Natural killer cell (primary cell): ENCODE measurements around the gene PYGM. TPM values are rescaled to one million over a fixed set of nuclear protein-coding genes. Genes with fewer than 3 reads are reported as not detected.

Experiments used
- ATAC-seq, 3 donors: fragments of 150-1000 bp in 2 of 3; fragments of 200-7000 bp in 1 of 3; cut with Tn5 transposase; 1 replicate in 1 of 3; 2 replicates in 2 of 3; pipeline ENCODE4 v1.10.0; 2021; ENCODE audit warnings: mild to moderate bottlenecking in 2 of 3, moderate library complexity in 2 of 3
- DNase-seq, 2 donors: peaks; one replicate each; pipeline versions ENCODE4 v3.0.0 to v3.0.0-alpha.2; 2013 to 2021; ENCODE audit warnings: mixed read lengths in 1 of 2
- H3K27ac ChIP-seq: one replicate; pipeline ENCODE4 v1.5.1; 2013; ENCODE audit warnings: mild to moderate bottlenecking, low read length
- H3K27me3 ChIP-seq: one replicate; pipeline ENCODE4 v1.6.1; 2013; ENCODE audit warnings: low read length; ENCODE audit not compliant: control insufficient read depth, insufficient read depth
- H3K36me3 ChIP-seq: one replicate; pipeline ENCODE4 v1.6.1; 2013; ENCODE audit warnings: low read length; ENCODE audit not compliant: control insufficient read depth, insufficient read depth
- H3K4me1 ChIP-seq: one replicate; pipeline ENCODE4 v1.6.1; 2013; ENCODE audit warnings: low read length; ENCODE audit not compliant: control insufficient read depth, insufficient read depth
- H3K4me3 ChIP-seq: one replicate; pipeline ENCODE4 v1.5.1; 2013; ENCODE audit warnings: low read length
- H3K9me3 ChIP-seq: one replicate; pipeline ENCODE4 v1.6.1; 2013; ENCODE audit warnings: low read length; ENCODE audit not compliant: control insufficient read depth, insufficient read depth
- H3K27ac Mint-ChIP-seq, 2 donors: one replicate each; pipeline ENCODE4 v1.8.0; 2022; ENCODE audit warnings: mild to moderate bottlenecking in 2 of 2, mixed read lengths in 2 of 2, moderate library complexity in 1 of 2
- H3K27me3 Mint-ChIP-seq, 2 donors: one replicate each; pipeline ENCODE4 v1.8.0; 2022; ENCODE audit warnings: low read depth in 2 of 2, mixed read lengths in 2 of 2
- H3K36me3 Mint-ChIP-seq: one replicate; pipeline ENCODE4 v1.8.0; 2022; ENCODE audit warnings: mixed read lengths
- H3K4me1 Mint-ChIP-seq, 2 donors: one replicate each; pipeline ENCODE4 v1.8.0; 2022; ENCODE audit warnings: mixed read lengths in 2 of 2
- H3K4me3 Mint-ChIP-seq: one replicate; pipeline ENCODE4 v1.8.0; 2022; ENCODE audit warnings: mild to moderate bottlenecking, moderate library complexity, mixed read lengths
- H3K9me3 Mint-ChIP-seq, 2 donors: one replicate each; pipeline ENCODE4 v1.8.0; 2022; ENCODE audit warnings: mixed read lengths in 2 of 2
- CTCF ChIP-seq: fragments of 200-600 bp; IDR thresholded peaks from one replicate; pipeline ENCODE4 v1.8.0; 2022; ENCODE audit warnings: antibody characterized with exemption
- WGBS: methylation state at CpG from one replicate; pipeline ENCODE4 v1.1.7; 2013; ENCODE audit warnings: missing lambda C conversion rate; ENCODE audit not compliant: insufficient coverage; 5-methylcytosine and 5-hydroxymethylcytosine counted together
- intact Hi-C: fragments of 100-400 bp; cut with micrococcal nuclease; formaldehyde crosslinking; loops from one replicate; pipeline ENCODE4 v1.14.2; 2022
- total RNA-seq, 4 donors: library from RNA; stranded (reverse); fragments of 120-200 nt in 1 of 4; gene quantifications; one replicate each; pipeline versions ENCODE4 v1.2.3 to v1.2.4, GENCODE V29; 2013 to 2022

Gene PYGM
- total RNA-seq, 3 donors from 2014 or later (not counting 1 experiment from before 2014, with no cell fraction given), result 4.1 to 8.4 (median 6.1) TPM

DNA sequence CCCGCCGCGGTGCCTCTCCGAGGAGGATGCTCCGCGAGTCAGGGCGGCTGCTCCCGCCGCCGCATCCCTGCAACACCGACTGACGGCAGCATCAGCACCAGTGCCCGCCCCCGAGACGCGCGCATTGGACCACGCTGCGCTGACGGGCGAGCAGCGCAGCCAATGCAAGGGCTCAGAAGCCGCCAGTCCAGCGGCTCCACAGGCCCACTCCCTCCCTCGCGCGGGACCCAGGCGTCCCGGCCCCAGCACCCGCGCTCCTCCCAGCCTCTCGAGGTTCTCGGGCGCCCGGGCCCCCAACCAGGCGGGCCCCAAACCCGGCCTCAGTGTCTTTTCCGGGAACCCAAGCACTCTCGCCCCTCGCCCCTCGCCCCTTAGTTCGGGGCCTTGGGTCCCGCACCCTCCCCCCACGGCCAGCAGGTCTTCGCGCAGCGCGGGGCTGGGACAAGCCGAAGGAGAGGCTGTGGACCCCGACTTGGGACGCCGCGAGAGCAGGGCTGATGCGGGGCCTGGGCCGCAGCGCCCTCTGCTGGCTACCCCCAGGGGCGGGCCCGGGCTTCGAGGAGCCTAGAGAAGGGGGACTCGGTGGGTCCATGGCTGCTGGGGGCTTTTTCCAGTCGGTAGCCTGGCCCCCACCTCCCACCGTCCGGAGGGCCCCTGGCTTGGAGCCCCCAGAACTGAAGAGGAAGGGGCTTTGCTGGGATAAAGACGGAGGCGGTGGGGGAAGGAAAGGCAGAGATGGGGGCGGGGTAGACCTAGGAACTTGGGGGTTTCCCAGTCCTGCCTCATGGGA, 36.5 kb downstream of the PYGM start, which contains the start of gene NRXN2:
Gene NRXN2 (minus strand): TSS at position 81 of the 790 bp plus-strand sequence. CDS start 9,498 bp downstream, outside the sequence.
- Mint-ChIP-seq H3K27ac (peak within 1 kb of the TSS in 1 of 2 donors; percentile 58), H3K4me1 (peaks cover 8 to 29% of the 10 kb centered on the region in 2 donors), H3K9me3 (no peaks in the 10 kb centered on the region), H3K4me3 (peak within 1 kb of the TSS; percentile 73), H3K27me3 (peaks cover 0 to 18% of the 10 kb centered on the region in 2 donors), H3K36me3 (no peaks in the 10 kb centered on the region)
- H3K9me3 ChIP-seq, result no peaks in the 10 kb centered on the region
- H3K27me3 ChIP-seq, result peaks cover 6% of the 10 kb centered on the region
- H3K4me1 ChIP-seq, result peaks cover 16% of the 10 kb centered on the region
- TF ChIP-seq CTCF, result peak; percentile 99
- H3K27ac ChIP-seq, result peak within 1 kb of the TSS; percentile 82
- peak; percentile 93 to 96 (median 95) for ATAC-seq
- intact Hi-C loops, result loop anchor here (1.0 to 5.0 kb wide), 3 partner anchors 35 to 276 kb away; no protein-coding TSS in a partner anchor
- H3K36me3 ChIP-seq, result peaks cover 12% of the 10 kb centered on the region
- DNase-seq, result peak; percentile 78 to 93
- peak within 1 kb of the TSS; percentile 82 for H3K4me3 ChIP-seq
- 2% methylated on average over 66 of the region's 66 CpGs for WGBS

DNA sequence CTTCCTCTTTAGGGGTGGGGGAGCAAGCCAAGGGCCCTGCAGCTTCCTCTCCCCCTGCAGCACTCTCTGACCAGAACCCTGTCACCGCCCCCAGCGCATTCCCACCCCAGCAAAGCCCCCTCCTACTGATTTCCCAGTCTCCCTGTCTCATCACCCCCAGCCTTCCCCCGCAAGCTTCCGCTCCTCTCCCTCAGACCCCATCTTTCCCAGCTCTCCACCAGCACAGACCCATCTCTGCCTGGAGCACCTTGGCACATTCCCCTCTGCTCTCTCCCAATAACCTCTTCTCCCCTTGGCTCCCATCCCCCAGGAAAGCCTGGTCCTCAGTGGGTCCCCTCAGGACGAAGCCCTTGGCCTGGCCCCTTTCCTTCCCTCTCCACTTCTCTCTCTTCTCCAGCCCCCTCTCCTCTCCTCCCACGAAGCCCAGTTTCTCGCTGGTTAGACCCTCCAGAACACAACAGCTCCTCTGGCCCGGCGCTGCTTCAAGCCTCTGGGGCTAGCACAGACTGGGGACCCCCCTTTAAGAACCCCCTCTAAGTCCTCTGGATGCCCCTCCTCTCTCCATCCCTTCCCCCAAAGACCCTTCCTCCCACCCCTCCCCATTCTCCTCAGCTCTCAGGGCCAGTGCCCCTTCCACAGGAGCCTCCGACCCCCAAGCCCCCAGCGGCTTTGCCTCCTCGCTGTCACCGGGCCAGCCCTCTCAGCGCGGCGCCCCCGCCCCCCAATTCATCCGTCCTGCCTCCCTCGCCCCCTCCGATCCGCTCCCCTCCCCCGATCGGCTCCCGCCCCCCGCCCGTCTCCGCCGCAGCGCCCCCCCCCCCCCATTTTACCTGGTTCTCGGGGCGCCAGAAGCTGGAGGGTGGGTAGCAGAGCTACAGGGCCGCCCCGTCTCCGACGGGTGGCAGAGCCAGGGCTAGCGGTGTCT, 37.4 kb downstream of the PYGM start:
- no peak for TF ChIP-seq CTCF
- Histone ChIP-seq H3K27ac (no peak overlapping the region), H3K27me3 (peaks cover 6% of the 10 kb centered on the region), H3K36me3 (peaks cover 7% of the 10 kb centered on the region), H3K4me3 (no peak overlapping the region), H3K9me3 (no peaks in the 10 kb centered on the region), H3K4me1 (peaks cover 16% of the 10 kb centered on the region)
- peaks cover 4 to 25% of the 10 kb centered on the region in 2 donors for H3K27me3 Mint-ChIP-seq
- 22% methylated on average over 21 of the region's 36 CpGs for WGBS
- ATAC-seq, result no peak
- no peaks in the 10 kb centered on the region for H3K9me3 Mint-ChIP-seq
- H3K36me3 Mint-ChIP-seq, result no peaks in the 10 kb centered on the region
- H3K4me3 Mint-ChIP-seq, result peak overlapping the region; percentile 68
- peak overlapping the region in 1 of 2 donors; percentile 53 for H3K27ac Mint-ChIP-seq
- no peak for DNase-seq
- intact Hi-C loops, result loop anchor here (1.0 to 5.0 kb wide), 3 partner anchors 34 to 275 kb away; no protein-coding TSS in a partner anchor
- H3K4me1 Mint-ChIP-seq, result peaks cover 8 to 29% of the 10 kb centered on the region in 2 donors

DNA sequence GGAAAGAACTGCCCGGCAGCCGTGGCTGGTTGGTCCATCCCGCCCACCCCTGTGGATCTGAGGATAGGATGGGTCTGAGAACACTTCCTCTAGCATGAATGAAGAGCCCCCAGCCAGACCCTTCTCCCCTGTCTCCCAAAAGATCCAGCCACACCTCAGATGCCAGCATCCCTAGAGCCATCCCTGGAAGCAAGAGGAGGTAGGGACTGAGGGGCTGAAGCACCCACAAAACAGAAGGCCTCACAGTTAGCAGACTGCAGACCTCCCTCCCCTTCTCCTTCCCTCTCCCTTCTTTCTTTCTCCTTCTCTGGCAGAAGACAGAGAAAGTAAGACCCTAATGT, 38.4 kb downstream of the PYGM start:
- no CpG with 5 or more reads among the region's 3 CpGs for WGBS
- no peaks in the 10 kb centered on the region for H3K36me3 ChIP-seq
- ATAC-seq, result no peak
- no peaks in the 10 kb centered on the region for H3K36me3 Mint-ChIP-seq
- no peak overlapping the region for H3K27ac ChIP-seq
- intact Hi-C loops, result loop anchor here (5.0 kb wide), 2 partner anchors 229 to 274 kb away; no protein-coding TSS in a partner anchor
- DNase-seq, result no peak
- no peak for TF ChIP-seq CTCF
- H3K4me3 ChIP-seq, result no peak overlapping the region
- peaks cover 8% of the 10 kb centered on the region for H3K27me3 ChIP-seq
- no peaks in the 10 kb centered on the region for H3K9me3 Mint-ChIP-seq
- peaks cover 16% of the 10 kb centered on the region for H3K4me1 ChIP-seq
- peaks cover 8 to 29% of the 10 kb centered on the region in 2 donors for H3K4me1 Mint-ChIP-seq
- H3K27me3 Mint-ChIP-seq, result peaks cover 9 to 36% of the 10 kb centered on the region in 2 donors
- H3K9me3 ChIP-seq, result no peaks in the 10 kb centered on the region
- H3K4me3 Mint-ChIP-seq, result no peak overlapping the region
- H3K27ac Mint-ChIP-seq, result no peak overlapping the region
